Daoy (cell line): ENCODE measurements around the gene FOXA2. TPM values are rescaled to one million over a fixed set of nuclear protein-coding genes. Genes with fewer than 3 reads are reported as not detected.
"Not testable (repeated sequence)": the region's sequence is repeated elsewhere in the genome, so short reads cannot be mapped to it uniquely, and the experiment has no call there.

Experiments used
- DNase-seq: peaks from one replicate; pipeline ENCODE4 v3.0.0-alpha.2; 2015; ENCODE audit warnings: low read depth
- total RNA-seq: library from RNA; depleted of rRNA; stranded (reverse); fragments of >200 nt; shearing (Covaris generic); gene quantifications from 2 replicates; pipeline ENCODE4 v1.2.3, GENCODE V29; 2014; rRNA removed

The FOXA2 gene
- total RNA-seq = 0.33 and 0.57 TPM in 2 replicates

DNA sequence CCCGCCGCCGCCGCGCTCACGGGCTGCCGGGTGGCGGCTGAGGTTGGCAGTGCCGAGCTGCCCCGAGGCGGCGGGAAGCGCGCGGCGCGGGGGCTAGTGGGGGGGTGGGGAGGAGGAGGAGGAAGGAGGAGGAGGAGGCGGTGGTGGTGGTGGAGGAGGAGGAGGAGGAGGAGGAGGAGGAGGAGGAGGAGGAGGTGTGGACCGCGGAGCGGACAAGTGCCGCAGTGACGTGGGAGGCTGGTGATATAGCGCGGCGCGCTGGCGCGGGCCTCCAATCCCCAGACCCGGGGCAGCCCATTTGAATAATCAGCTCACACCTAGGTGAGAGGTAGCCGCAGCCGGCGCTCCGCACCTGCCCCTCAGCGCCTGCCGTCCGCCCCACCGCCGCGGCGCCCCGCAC, at the start of gene FOXA2:
TSS of gene FOXA2 (minus strand) at position 51 of the 400 bp plus-strand sequence. CDS start 294 bp downstream, outside the sequence.
- DNase-seq = peak; percentile 26

DNA sequence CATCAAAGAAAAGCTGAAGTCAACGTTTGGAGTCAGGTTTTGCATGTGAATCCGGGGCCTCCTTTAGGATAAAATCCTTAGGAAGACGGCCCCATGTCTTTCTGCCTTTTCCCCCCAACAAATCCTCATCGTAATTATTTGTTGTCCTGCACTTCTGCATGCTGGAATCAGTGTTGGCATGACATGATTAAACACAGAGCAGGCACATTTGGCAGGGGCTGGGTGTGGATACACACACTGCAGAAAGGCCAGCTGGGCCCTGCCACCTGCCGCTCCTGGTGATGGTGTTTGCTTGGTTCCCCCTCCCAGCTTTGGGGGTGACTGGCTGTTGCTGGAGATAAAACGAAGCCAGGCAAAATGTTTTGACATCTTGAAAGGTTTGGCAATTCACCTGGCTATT, 46.3 kb upstream of the FOXA2 start:
- DNase-seq = no peak

GRCh38 chr20:22629927-22630326, 45.6 kb upstream of the FOXA2 start:
- no peak for DNase-seq

GRCh38 chr20:22629447-22629846, 45.1 kb upstream of the FOXA2 start:
- no peak for DNase-seq

DNA sequence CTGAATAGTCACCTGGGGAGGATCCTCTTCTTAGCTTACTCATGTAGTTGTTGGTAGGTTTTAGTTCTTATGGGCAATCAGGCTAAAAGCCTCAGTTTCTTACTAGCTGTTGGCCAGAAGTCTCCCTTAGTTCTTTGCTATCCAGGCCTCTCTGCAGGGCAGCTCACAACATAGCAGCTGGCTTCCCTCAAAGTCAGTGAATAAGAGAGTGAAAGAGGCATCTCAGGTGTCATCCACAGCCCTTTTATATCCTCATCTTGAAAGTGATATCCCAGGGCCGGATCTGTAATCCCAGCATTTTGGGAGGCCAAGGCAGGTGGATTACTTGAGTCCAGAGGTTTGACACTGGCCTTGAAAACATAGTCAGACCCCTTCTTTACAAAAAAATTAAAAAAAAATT, 42.1 kb upstream of the FOXA2 start:
- DNase-seq = no peak

GRCh38 chr20:22623211-22623610, 38.8 kb upstream of the FOXA2 start:
- DNase-seq = peak; percentile 13

DNA sequence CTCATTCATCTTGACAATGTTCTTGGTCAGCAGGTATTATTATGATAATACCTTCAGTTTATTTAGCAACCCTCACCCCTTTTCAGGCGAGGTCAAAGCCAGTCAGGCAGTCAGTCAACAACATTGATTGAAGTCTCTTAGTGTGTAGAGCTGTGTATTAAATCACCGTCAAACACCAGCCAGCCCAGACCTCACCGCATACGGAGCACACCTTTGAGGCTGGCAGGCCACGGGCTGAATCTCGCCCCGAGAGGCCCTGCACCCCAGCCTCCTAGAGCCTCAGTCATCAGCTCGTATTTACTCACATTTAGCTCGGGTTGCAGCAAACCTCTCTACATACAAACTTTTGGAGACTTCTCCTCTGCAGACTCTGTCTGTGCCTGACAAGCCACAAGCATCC, 36.0 kb upstream of the FOXA2 start:
- no peak for DNase-seq

- no peak for DNase-seq
These were observed 35.4 kb upstream of the FOXA2 start for GRCh38 chr20:22619806-22620205.

DNA sequence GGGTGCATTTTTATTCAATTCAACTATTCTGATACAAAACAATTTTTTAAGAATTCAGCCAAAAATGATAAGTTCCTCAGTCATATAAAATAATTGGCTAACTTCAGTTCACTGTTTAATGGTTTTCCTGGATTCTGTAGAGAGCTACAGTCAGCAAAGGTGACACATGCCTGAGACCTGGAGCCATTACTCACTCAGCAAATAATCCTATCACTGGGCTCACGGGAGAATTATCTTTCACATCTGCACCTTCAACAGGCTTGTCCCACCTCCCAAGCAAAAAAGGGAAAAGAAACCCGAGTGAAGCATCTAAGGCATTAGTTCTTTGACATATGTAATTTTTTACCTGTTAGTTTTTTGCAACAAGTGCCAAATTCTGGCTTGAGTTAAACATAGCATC, 34.9 kb upstream of the FOXA2 start:
- no peak for DNase-seq

GRCh38 chr20:22617160-22617559, 32.8 kb upstream of the FOXA2 start:
- peak; percentile 73 for DNase-seq

GRCh38 chr20:22616551-22616950, 32.2 kb upstream of the FOXA2 start:
- no peak for DNase-seq

GRCh38 chr20:22615425-22615824, 31.1 kb upstream of the FOXA2 start:
- no peak for DNase-seq

DNA sequence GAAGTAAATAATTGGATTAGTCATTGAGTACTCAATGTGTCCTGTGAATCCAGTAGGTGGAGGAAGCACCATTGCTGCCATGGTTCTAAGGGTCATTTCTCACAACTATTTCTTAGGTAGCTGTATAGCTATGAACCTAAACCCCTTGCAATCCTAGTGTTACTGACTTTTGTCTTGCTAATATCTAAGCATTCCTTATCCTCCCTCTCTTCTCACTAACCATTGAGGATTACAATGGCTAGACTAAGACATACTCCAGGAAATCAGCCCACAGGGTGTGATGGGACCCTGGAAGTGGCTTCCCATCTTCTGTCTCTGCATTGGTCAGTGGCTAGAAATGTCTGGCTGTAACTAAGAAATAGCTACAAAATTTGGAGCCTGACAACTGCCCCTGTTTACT, 27.3 kb upstream of the FOXA2 start:
- DNase-seq = no peak

DNA sequence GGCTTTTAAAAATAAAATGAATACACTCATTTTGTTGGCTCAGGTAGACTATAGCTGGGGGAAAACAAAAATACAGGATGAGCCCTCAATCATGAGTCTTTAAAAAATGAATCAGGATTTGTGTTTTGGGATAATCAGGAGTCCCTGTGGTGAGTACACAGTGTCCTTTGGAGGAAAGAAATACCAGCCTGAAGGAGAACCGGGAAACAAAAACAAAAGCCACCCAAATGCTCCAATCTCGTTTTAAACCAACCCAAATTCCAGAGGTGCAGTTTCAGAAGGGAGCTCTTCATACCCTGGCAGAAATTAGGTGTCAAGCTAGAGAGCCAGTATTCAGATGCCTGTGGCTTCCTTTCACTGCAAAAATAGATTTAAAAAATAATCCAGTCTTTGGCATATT, 23.3 kb upstream of the FOXA2 start:
- no peak for DNase-seq

DNA sequence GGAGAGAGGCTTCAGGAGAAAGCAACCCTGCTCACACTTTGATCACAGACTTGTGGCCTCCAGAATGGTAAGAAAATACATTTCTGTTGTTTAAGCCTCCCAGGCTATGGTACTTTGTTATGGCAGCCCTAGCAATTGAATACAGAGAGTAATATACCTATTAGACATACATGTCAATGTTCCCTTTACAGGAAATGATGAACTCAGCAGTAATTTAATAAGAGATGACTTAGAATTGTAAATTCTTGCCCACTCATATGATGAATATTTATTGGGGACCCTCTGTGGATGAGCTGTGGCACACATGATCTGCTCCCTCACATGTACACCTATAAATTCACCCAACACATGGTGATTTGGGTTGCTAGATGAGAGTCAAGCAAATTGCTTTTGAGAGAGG, 20.4 kb upstream of the FOXA2 start:
- DNase-seq = no peak

DNA sequence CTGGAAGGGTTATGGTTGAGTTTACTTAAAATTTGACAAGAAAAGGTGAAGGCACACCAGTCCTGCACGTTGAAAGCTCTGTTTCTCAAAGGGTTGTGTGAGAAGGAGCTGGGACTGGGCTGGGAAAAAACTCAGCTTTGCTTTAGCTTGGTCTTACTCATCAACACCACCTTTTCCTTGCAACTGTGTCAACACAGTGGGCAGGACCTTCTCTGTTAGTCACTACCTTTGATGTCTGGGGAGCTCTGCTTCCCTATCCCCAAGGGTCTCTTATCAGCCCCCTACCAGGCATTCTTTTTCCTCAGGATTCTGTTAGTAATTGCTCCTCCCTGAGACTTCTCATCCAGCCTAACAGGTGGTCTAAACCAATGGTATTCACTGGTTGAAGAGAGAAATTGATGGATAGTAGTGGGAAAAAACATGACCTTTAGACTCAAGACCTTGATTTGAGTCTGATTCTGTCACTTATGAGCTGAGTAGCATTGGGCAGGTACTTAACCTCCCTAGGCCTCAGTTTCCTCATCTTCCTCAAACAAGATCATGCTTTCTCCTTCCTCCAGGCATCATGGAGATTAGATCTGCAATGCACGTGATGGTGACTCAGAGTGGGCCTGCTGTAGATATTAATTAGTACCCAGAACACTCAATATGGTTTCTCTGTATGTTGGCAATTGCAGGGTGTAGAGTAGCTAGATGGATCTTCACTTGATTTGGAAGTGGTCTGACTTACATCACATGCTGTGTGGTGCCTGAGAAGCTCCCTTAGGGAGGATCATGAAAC, 17.2 kb upstream of the FOXA2 start:
- DNase-seq = peak; percentile 30

DNA sequence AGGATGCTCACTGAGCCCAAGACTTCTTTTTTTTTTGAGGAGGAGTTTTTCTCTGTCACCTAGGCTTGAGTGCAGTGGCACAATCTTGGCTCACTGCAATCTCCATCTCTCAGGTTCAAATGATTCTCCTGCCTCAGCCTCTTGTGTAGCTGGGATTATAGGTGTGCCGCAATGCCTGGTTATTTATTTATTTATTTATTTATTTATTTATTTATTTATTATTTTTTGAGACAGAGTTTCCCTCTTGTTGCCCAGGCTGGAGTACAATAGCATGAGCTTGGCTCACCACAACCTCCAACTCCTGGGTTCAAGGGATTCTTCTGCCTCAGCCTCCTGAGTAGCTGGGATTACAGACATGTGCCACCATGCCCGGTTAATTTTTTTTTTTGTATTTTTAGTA, 14.9 kb upstream of the FOXA2 start:
- not testable (repeated sequence) for DNase-seq

GRCh38 chr20:22597303-22597702, 12.9 kb upstream of the FOXA2 start:
- DNase-seq = no peak

- no peak for DNase-seq
These were observed 6.3 kb upstream of the FOXA2 start for GRCh38 chr20:22590662-22591061.

- peak; percentile 64 for DNase-seq
These were observed 2.4 kb upstream of the FOXA2 start for GRCh38 chr20:22586645-22587310.

GRCh38 chr20:22585786-22586493, 1.6 kb upstream of the FOXA2 start:
- DNase-seq = no peak

GRCh38 chr20:22584922-22585785, 782 bp upstream of the FOXA2 start:
- DNase-seq = peak; percentile 28
